ENCODE data around the gene CAMK1G.
A peak's percentile ranks its signal among the peaks of the same experiment; 100 is the strongest.

DNA sequence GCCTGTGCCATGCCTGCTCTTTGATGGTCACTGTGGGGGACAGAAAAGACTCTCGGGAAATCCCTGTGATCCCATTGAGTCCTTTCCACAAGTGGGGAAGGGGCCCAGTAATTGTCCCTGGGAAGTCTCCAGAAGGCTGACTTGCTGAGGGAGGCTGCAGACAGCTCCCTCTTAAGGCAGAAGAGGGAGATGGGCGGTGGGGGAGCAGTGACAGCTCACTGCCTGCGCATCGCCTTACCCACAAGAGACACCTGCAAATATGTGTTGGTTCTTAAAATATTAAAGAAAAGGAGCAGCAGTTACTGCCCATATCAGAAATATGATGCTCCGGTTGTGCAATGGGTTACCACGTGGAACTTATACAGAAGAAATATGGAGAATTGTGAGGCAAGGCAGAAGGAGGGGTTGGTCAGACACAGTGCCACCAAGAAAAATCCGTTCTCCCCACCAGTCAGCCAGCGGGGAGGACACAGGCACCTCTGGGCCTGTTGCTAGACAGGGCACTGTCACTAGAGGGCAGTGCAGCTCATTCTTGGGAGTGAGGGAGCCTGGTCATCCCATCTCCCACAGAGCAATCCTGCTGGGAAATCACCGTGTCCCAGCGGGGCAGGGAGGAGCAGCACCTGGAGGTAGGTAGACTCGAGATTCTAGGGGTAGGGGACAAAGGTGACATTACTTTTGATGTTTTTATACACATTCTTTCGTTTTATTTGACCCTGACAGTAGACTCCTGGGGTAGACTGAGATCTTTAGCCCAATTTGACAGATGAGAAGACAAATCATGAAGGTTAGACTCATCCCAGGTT is 6.9 kb upstream of the CAMK1G start:
- TF ChIP-seq POLR2AphosphoS5 (IDR thresholded peaks at IDR 0.05; ENCODE audit: low read depth, low read length) (no peak), TAF1 (IDR thresholded peaks at IDR 0.05; ENCODE audit: borderline replicate concordance, insufficient read depth, low read length) (no peak), SIN3A (IDR thresholded peaks at IDR 0.05; ENCODE audit: borderline replicate concordance, insufficient read depth, low read length) (no peak), FOXP2 (optimal IDR thresholded peaks at IDR 0.05; ENCODE audit: borderline replicate concordance, extremely low read depth, extremely low read length, insufficient read depth) (peak; percentile 48)
- TF ChIP-seq, protein P1, sequence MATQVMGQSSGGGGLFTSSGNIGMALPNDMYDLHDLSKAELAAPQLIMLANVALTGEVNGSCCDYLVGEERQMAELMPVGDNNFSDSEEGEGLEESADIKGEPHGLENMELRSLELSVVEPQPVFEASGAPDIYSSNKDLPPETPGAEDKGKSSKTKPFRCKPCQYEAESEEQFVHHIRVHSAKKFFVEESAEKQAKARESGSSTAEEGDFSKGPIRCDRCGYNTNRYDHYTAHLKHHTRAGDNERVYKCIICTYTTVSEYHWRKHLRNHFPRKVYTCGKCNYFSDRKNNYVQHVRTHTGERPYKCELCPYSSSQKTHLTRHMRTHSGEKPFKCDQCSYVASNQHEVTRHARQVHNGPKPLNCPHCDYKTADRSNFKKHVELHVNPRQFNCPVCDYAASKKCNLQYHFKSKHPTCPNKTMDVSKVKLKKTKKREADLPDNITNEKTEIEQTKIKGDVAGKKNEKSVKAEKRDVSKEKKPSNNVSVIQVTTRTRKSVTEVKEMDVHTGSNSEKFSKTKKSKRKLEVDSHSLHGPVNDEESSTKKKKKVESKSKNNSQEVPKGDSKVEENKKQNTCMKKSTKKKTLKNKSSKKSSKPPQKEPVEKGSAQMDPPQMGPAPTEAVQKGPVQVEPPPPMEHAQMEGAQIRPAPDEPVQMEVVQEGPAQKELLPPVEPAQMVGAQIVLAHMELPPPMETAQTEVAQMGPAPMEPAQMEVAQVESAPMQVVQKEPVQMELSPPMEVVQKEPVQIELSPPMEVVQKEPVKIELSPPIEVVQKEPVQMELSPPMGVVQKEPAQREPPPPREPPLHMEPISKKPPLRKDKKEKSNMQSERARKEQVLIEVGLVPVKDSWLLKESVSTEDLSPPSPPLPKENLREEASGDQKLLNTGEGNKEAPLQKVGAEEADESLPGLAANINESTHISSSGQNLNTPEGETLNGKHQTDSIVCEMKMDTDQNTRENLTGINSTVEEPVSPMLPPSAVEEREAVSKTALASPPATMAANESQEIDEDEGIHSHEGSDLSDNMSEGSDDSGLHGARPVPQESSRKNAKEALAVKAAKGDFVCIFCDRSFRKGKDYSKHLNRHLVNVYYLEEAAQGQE (IDR thresholded peaks at IDR 0.05; ENCODE audit: insufficient read depth in 1 of 2, low read depth in 2 of 2, low read length in 2 of 2): no peak
